Panc1 (cell line): ENCODE results near the gene SSC5D.

Experiments used
- CTCF ChIP-seq: fragments of 450-650 bp; IDR thresholded peaks from 2 replicates; pipeline ENCODE4 v1.5.1; 2017; ENCODE audit warnings: mild to moderate bottlenecking
- POLR2AphosphoS5 ChIP-seq: IDR thresholded peaks from 2 replicates; pipeline ENCODE4 v1.6.1; 2012; ENCODE audit warnings: mild to moderate bottlenecking, low read depth, low read length, moderate library complexity
- REST ChIP-seq, 2 experiments: IDR thresholded peaks; 2 replicates each; pipeline ENCODE4 v1.6.1; 2011 to 2012; ENCODE audit warnings: low read depth in 2 of 2, control low read depth in 1 of 2, low read length in 1 of 2, mild to moderate bottlenecking in 1 of 2, moderate library complexity in 1 of 2; ENCODE audit not compliant: insufficient read depth in 1 of 2
- TCF7L2 ChIP-seq: IDR thresholded peaks from 2 replicates; pipeline ENCODE4 v1.6.1; 2011; ENCODE audit warnings: mild to moderate bottlenecking, low read depth, low read length, inconsistent platforms

- TF ChIP-seq CTCF (no peak), REST (IDR thresholded peaks at IDR 0.05; ENCODE audit: insufficient read depth in 1 of 2, low read depth in 2 of 2, low read length in 1 of 2) (no peak), TCF7L2 (no peak), POLR2AphosphoS5 (no peak)
These were observed 38.8 kb upstream of the SSC5D start for GRCh38 chr19:55449469-55449868.
